GM12872 (cell line): Measurements from ENCODE around the gene ANKMY1.

Experiments
- TF ChIP-seq, protein P1 (sequence below): IDR thresholded peaks from 3 replicates; pipeline ENCODE4 v1.5.1; 2011; ENCODE audit warnings: low read depth, mild to moderate bottlenecking, low read length, moderate library complexity; ENCODE audit not compliant: insufficient read depth

Gene ANKMY1

DNA sequence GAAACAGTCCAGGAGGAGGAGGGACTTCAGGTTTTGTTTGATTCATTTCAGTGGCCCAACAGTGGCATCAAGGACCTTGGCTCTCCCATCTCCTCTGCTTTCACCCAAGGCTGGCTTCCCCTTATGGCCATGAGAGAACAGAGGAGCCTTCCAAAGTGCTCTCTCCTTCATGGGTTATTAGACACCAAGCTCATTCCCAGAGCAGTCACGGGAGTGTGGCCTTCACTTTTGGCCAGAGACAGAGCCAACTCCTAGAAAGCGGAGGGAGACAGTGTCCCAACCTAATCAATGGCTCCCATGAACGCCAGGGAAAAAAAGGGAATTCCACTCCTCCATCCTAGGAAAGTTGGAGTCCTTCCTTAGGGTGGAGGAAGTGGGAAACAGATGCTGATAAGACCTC, 1.5 kb upstream of the ANKMY1 start:
- TF ChIP-seq, protein P1, sequence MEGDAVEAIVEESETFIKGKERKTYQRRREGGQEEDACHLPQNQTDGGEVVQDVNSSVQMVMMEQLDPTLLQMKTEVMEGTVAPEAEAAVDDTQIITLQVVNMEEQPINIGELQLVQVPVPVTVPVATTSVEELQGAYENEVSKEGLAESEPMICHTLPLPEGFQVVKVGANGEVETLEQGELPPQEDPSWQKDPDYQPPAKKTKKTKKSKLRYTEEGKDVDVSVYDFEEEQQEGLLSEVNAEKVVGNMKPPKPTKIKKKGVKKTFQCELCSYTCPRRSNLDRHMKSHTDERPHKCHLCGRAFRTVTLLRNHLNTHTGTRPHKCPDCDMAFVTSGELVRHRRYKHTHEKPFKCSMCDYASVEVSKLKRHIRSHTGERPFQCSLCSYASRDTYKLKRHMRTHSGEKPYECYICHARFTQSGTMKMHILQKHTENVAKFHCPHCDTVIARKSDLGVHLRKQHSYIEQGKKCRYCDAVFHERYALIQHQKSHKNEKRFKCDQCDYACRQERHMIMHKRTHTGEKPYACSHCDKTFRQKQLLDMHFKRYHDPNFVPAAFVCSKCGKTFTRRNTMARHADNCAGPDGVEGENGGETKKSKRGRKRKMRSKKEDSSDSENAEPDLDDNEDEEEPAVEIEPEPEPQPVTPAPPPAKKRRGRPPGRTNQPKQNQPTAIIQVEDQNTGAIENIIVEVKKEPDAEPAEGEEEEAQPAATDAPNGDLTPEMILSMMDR: no peak

GRCh38 chr2:240558236-240558761, 511 bp upstream of the ANKMY1 start:
- TF ChIP-seq, protein P1: no peak

- TF ChIP-seq, protein P1: no peak
These were observed 562 bp downstream of the ANKMY1 start for GRCh38 chr2:240557101-240557751.

DNA sequence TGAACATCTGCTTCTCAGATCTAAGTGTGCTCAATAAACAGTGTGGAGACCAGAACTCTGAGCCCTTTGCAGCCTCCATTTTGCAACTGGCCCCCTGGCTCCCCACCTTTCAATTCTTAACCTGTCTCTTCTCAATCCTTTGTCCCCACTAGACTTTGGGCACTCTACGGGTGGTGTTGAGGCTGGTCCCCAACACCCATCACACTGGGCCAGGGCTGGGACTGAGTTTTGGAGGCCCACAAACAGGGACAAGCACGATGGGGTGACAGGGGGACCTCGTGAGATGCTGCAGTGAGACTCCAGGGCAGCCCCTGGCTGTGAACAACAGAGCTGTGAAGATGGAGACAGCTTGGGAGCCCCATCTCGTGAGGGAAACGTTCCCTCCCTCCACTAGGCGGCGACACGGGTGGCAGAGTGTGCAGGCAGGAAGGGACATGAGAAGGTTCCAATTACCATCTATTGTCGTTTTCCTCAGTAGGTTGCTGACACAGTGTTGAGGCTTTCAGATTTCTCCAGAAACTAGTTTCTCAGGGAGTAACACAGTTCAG, 1.2 kb downstream of the ANKMY1 start:
- TF ChIP-seq, protein P1: peak; percentile 79

- TF ChIP-seq, protein P1: no peak
These were observed 2.1 kb downstream of the ANKMY1 start for GRCh38 chr2:240555541-240556250.

DNA sequence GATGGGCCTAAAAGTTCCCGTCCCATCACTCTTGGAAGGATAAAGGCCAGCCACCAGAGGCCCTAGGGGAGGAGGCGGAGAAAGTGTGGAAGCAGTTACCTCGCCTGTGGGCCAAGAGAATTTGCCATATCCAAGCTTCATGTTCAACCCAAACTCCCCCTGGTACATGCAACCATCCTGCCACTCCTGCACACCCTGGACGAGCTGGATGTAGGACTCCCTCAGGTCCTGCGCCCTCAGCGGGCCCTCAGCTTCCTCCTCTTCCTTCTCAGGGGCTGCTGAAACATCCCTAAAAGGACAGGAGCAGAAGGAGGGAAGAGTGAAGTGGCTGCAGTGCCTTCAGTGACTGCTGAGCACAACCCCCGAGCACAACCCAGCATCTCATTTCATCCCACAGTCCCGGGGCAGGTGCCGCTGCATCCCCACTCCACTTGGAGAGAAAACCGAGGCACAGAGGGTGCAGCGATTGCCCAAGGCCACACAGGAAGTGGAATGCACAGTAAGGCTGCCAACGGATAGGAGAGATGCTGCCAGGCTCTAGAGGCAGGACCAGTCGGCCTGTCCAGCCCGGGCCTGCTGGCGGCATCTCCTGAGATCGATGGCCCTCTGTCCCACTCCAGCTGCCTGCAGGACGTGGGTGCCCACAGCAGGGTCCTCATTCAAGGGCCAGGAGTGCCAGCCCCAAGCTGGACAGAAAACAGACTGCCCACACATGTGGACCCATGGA, 2.9 kb downstream of the ANKMY1 start:
- TF ChIP-seq, protein P1: no peak

- TF ChIP-seq, protein P1: no peak
These were observed 3.8 kb downstream of the ANKMY1 start for GRCh38 chr2:240553956-240554480.
